K562 (cell line): ENCODE measurements around the gene HACL1.

ENCODE experiments used
- ZBTB26 ChIP-seq: fragments of 450-650 bp; formaldehyde crosslinking; IDR thresholded peaks from 2 replicates; pipeline ENCODE4 v1.4.0; 2022; ENCODE audit warnings: missing genetic modification characterization
- ZNF146 ChIP-seq: IDR thresholded peaks from one replicate; pipeline ENCODE4 v1.6.1; 2018; ENCODE audit warnings: missing compliant biosample characterization; ENCODE audit not compliant: unreplicated experiment

GRCh38 chr3:15634671-15635070 lies 33.3 kb upstream of the HACL1 start:
- TF ChIP-seq ZNF146 (CRISPR knock-in tag) (no peak), ZBTB26 (CRISPR knock-in tag) (no peak)
